Measurements from ENCODE around the gene NUDT1. TPM values are rescaled to one million over a fixed set of nuclear protein-coding genes. Genes with fewer than 3 reads are reported as not detected.

The NUDT1 gene
- total RNA-seq, 1 experiment from 2014 or later: 117 TPM

DNA sequence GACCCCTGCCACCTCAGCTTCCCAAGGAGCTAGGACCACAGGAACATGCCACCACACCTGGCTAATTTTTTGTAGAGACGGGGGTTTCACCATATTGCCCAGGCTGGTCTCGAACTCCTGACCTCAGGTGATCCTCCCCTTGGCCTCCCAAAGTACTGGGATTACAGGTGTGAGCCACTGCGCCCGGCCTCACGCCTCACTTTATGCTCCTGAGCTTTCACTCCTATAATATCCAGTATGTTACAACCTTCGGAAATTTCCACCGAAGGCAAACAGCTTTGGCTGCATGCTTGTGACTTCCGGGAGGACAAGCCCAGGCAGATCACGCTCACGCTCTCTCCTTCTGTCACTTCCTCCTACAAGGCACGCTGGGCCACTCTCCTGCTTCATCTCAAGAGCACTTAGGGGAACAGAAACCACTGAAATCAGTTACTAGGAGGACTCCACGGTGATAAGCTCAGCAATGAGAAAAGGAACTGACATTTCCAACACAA lies 4.9 kb upstream of the NUDT1 start:
- no peak for DNase-seq (ENCODE audit: low spot score)

GRCh38 chr7:2239242-2239641 lies 2.8 kb upstream of the NUDT1 start:
- ChIA-PET POLR2A (ENCODE audit: low non-redundant PET) (no interaction called here), CTCF (no interaction called here)
- Histone ChIP-seq H3K27me3 (replicated peaks; ENCODE audit: insufficient read depth, low read depth, low read length, poor library complexity) (no peaks in the 10 kb centered on the region), H3K9me3 (ENCODE audit: low read depth, low read length, poor library complexity, severe bottlenecking) (no peaks in the 10 kb centered on the region), H3K36me3 (ENCODE audit: insufficient read depth, low read length, poor library complexity, severe bottlenecking) (peaks cover 52% of the 10 kb centered on the region), H3K4me1 (ENCODE audit: insufficient read depth, low read length, poor library complexity, severe bottlenecking) (peaks cover 19% of the 10 kb centered on the region), H3K27ac (ENCODE audit: low read depth, low read length, poor library complexity, severe bottlenecking) (no peak overlapping the region), H3K4me3 (ENCODE audit: low read depth, low read length, poor library complexity, severe bottlenecking) (no peak overlapping the region)
- TF ChIP-seq EZH2 (IDR thresholded peaks at IDR 0.05; ENCODE audit: borderline replicate concordance, low read depth, low read length, poor library complexity, severe bottlenecking) (no peak), CTCF (conservative IDR thresholded peaks at IDR 0.05; ENCODE audit: low read depth, low read length) (no peak)
- no TSS peak for BruUV-seq (replicated peaks)
- intact Hi-C loops (cut with micrococcal nuclease; ENCODE audit: unreplicated experiment): no loop called here
- no peak for DNase-seq (ENCODE audit: low spot score)

More for the DNA sequence above, 4.9 kb upstream of the NUDT1 start:
- Histone ChIP-seq H3K27me3 (replicated peaks; ENCODE audit: insufficient read depth, low read depth, low read length, poor library complexity) (no peaks in the 10 kb centered on the region), H3K4me3 (ENCODE audit: low read depth, low read length, poor library complexity, severe bottlenecking) (no peak overlapping the region), H3K9me3 (ENCODE audit: low read depth, low read length, poor library complexity, severe bottlenecking) (no peaks in the 10 kb centered on the region), H3K36me3 (ENCODE audit: insufficient read depth, low read length, poor library complexity, severe bottlenecking) (peaks cover 57% of the 10 kb centered on the region), H3K27ac (ENCODE audit: low read depth, low read length, poor library complexity, severe bottlenecking) (no peak overlapping the region), H3K4me1 (ENCODE audit: insufficient read depth, low read length, poor library complexity, severe bottlenecking) (peaks cover 12% of the 10 kb centered on the region)
- POLR2A ChIA-PET (ENCODE audit: low non-redundant PET): no interaction called here
- CTCF ChIA-PET: no interaction called here
- intact Hi-C loops (cut with micrococcal nuclease; ENCODE audit: unreplicated experiment): no loop called here
- TF ChIP-seq CTCF (conservative IDR thresholded peaks at IDR 0.05; ENCODE audit: low read depth, low read length): no peak
- no peak for TF ChIP-seq EZH2 (IDR thresholded peaks at IDR 0.05; ENCODE audit: borderline replicate concordance, low read depth, low read length, poor library complexity, severe bottlenecking)
- no TSS peak for BruUV-seq (replicated peaks)

DNA sequence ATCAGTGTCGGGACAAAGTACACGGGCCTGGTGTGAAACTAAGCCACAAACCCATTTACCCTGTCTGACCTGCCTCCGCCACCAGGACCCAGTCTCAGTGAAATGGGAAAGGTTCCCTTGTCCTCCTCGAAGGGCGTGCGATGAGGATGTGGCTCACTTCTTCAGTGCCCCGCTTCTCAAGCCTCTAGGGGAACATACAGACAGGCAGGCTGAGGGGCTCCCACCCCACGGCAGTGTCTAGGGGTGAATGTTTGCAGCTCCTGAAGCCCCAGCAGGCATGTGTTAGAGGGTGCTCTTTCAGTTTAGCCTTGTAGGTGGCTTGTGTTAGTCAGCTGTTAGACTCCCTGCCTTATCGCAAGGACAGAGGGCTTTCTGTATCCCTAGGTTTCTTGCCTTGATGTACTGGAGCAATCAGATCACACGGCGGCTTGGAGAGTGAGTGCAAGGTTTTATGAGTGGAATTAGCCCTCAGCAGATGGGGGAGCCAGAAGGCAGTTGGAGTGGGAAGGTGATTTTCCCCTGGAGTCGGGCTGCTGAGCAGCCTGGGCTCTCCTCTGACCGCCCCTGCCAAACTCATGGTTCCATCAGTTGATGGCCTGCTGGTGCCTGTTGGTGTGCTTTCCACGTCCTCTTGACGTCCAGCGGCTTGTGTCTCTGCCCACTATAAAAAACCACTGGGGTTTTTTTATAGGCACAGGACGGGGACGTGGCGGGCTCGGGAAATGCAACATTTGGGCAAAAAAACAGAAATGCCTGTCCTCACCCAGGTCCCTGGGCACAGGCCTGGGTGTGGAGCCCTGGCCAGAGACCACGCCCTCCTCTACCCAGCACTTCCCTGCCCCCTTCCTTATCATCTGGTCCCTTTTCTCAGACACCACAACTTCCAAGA lies 759 bp downstream of the NUDT1 start:
- Histone ChIP-seq H3K9me3 (ENCODE audit: low read depth, low read length, poor library complexity, severe bottlenecking) (no peaks in the 10 kb centered on the region), H3K4me1 (ENCODE audit: insufficient read depth, low read length, poor library complexity, severe bottlenecking) (peaks cover 19% of the 10 kb centered on the region), H3K4me3 (ENCODE audit: low read depth, low read length, poor library complexity, severe bottlenecking) (peak overlapping the region; percentile 99), H3K27me3 (replicated peaks; ENCODE audit: insufficient read depth, low read depth, low read length, poor library complexity) (no peaks in the 10 kb centered on the region), H3K27ac (ENCODE audit: low read depth, low read length, poor library complexity, severe bottlenecking) (peak overlapping the region; percentile 91), H3K36me3 (ENCODE audit: insufficient read depth, low read length, poor library complexity, severe bottlenecking) (peaks cover 20% of the 10 kb centered on the region)
- TF ChIP-seq CTCF (conservative IDR thresholded peaks at IDR 0.05; ENCODE audit: low read depth, low read length): no peak
- no peak for TF ChIP-seq EZH2 (IDR thresholded peaks at IDR 0.05; ENCODE audit: borderline replicate concordance, low read depth, low read length, poor library complexity, severe bottlenecking)
- DNase-seq (ENCODE audit: low spot score): peak; percentile 22
- intact Hi-C loops (cut with micrococcal nuclease; ENCODE audit: unreplicated experiment): no loop called here
- ChIA-PET CTCF (interaction anchor here (1.3 kb wide), 1 partner anchor 105 kb away, joined by 3 read pairs; no protein-coding TSS in a partner anchor), POLR2A (ENCODE audit: low non-redundant PET) (no interaction called here)
- TSS peak; percentile 73 for BruUV-seq (replicated peaks)

Measured in A673 (cell line).